ENCODE measurements around the gene EGFLAM.

The EGFLAM gene

DNA sequence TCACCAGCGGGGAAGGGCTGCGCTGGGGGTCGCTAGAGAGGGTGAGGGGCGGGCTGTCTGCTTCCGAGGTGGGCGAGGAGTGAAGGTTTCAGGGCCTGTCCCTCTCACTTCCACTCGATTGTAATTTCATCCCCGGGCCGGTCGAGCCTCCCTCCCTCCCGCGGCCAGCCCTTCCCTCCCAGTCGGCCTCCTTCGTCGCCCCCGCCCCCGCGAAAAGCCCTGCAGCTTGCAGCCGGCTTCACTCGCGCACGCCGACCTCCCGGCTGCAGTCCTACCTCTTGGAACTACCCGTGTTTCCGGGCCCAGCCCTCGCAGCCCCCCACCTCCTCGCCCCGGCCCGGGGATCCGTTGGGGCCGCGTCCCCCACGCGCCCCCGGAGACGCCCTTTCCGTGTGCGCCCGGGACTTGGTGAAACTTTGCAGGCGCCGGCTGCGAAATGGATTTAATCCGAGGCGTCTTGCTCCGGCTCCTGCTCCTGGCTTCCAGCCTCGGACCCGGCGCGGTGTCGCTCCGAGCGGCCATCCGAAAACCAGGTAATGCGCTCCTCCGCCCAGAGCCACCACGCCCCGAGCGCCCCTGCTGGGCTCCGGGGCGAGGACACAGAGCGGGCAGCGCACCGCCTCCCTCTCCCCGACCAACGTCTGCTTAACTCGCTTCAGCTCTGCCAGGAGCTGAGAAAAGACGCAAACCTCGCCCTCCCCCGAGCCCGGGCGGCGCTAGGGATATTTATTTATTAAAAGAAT, at the start of gene EGFLAM:
EGFLAM (plus strand) TSS at position 241 of the 743 bp plus-strand sequence; CDS start at position 437, 196 bp downstream.
- no peak for DNase-seq (ENCODE audit: low read depth)

DNA sequence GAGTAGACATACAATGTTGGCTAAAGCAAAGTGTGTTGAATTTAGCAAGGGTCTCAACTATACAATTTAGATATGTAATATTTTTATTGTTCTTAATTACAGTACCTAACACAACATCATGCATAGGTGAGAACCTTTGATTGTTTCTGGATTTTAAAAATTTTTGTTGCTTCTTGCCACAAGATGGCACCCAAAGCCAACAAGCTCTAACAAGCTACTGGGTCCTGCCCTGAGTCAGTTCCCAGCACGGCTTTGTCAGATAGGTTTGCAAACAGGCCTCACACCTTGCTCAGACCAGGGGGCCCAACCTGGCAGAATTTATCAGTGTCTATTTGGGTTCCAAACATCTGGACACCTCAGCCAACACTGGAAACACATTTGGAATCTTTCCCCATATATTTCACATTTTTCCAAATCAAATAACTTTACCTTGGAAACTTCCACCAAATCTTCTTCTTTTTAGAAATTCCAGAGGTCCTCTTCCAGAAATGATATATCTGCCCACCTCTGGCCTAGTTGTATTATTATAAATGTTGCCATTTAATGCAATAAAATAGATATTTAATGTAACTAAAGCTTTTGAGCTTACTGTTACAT, 49.5 kb upstream of the EGFLAM start:
- DNase-seq (ENCODE audit: low read depth), result no peak

DNA sequence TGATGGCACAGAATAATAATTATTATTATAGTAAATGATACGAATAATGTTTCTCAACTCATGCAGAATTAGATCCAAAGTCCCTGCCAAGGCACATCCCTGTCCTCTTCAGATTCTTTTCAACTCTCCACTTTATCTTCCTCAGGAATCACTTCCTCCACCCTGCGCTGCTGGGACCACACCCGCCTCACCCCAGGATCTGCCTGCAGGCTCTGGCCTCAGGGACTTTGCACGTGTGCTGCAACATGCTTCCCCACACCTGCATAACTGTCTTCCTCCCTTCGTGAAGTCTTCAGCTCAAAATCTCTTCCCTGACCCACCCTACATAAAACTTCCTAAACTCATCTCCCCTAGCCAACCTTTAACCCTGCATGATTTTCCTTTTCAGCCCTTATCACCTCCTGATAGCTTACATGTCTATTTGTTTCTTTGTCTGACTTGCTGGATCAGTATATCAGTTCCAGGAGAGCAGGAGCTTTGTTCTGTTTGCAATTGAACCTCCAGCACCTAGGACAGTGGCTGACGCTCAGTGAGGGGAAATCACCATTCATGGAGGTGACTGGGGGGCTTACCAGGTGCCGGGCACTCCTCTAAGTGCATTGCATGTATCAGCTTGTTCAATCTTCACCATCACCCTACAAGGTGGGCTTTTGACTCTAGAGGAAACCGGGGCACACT, 47.5 kb upstream of the EGFLAM start:
- DNase-seq (ENCODE audit: low read depth), result no peak

DNA sequence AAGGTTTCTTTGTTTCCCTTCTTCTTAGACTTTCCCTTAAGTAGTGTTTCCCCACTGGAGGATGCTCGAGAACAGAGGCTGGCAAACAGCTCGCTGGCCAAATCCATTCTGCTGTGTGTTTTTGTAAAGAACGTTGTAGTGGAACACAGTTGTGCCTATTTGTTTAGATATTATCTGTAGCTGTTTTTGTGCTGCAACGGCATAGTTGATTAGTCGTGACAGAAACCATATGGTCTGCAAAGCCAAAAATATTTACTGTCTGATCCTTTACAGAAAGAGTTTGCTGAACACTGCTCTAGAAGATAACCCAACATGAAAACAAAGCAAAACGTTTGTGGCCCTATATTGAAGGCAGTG, 47.0 kb upstream of the EGFLAM start:
- DNase-seq (ENCODE audit: low read depth), result no peak

DNA sequence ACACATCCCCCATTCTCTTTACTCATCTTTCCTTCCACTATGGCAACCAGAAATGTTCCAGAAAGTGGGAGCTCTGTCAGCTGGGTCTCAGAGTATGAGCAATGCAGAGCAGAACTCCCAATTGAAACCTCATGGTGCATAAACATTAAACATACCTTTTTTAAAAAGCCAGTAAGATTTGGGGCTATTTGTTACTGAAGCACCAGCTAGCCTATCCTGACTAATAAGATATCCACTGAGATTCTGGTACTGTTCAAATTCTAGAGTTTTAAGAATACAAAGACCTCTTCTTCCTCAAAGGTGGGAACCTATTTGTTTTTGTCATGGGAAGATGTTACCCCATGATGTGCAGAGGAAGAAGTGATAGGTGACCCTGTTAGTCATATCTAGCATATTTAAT, 46.1 kb upstream of the EGFLAM start:
- no peak for DNase-seq (ENCODE audit: low read depth)

DNA sequence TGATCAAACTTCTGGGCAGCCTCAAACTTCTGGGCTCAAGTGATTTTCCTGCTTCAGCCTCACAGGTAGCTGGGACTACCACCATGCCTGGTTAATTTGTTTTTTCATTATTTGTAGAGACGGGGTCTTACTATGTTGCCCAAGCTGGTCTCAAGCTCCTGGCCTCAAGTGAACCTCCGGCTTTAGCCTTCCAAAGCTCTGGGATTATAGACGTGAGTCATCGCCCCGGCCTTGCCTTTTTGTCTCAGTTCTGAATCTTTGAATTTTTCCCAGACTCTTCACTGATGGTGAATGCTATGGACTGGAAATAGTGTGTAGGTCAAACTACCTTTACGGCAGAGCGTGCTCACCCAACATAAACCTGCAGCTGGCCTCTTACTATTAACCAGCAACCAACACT, 32.3 kb upstream of the EGFLAM start:
- no peak for DNase-seq (ENCODE audit: low read depth)

DNA sequence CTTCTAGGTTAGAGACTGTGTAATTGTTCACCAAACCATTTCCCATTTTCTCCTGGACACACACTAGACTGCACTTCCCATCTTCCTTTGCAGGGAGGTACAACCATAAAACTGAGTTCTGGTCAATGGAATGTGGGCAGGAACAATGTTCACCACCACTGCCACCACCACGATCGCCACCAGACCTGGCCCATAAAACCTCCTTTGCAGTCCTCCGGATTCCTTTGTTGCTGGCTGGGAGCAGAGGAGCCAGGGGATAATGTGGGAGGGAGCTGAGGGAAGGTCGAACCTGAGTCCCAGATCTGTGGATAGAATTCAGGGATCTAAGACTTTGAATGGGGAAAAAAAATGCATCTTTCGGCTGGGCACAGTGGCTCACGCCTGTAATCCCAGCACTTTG, 29.4 kb upstream of the EGFLAM start:
- no peak for DNase-seq (ENCODE audit: low read depth)

DNA sequence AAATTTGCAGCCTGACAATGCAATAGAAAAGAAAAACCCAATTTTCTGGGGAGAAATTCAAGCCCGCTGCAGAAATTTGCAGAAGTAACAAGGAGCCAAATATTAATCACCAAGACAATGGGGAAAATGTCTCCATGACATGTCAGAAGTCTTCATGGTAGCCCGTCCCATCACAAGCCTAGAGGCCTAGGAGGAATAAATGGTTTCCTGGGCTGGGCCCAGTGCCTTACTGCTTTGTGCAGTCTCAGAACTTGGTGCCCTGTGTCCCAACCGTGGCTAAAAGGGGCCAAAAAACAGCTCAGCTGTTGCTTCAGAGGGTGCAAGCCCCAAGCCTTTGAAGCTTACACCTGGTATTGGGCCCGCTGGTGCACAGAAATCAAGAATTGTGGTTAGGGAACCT, 23.6 kb upstream of the EGFLAM start:
- no peak for DNase-seq (ENCODE audit: low read depth)

DNA sequence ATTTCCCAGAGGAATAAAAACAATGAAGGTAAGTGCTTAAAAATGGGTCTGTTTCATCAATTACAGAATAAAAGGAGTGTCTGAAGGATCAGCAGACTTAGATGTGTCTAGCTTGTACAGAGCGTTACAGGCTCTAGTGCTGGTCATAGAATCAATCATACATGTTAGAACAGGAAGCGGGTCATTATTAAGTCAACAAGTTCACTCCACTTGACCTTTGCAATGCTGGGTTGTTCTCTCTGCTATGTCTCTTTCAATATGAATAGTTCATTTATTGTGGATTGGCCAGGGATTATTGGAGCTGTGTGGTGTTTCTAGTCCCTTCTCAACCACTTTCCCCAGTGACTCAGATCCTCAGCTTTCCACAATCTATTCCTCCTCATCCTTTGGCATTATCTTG, 20.7 kb upstream of the EGFLAM start:
- DNase-seq (ENCODE audit: low read depth), result no peak

DNA sequence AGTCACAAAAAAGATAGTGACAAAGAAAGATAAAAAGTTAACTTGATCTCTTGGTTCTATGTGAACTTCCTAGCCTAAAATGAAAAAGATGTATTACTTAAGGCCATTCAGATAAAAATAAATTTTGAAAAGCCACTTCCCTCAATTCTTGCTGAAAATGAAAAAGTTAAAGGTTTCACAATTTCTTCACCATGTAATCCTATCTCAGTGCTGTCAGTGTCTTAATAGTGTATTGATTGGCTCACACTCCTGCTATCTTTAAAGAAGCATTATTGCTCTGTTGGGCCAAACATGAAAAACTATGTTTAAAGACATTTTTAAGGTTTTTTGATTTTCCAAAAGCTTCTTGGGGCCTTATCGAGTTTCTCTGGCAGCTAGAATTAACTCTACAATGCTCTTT, 18.1 kb upstream of the EGFLAM start:
- DNase-seq (ENCODE audit: low read depth), result no peak

DNA sequence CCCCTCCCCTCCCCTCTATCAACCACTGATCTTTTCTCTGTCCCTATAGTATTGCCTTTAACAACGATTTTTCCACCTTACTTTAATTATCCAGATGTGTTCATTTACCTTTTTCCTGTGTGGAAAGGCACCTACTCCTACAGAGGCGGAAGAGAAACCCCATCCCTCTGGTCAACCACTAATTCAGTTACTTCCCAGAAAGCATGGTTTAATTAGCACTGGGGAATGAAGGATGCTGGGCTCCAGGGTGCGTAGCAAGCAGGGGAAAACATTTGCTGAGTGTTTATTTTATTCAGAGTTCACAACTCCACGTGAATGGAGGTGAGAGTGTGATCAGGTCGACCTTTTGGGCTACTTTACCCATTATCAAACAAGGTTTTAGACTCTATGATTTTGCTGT, 16.7 kb upstream of the EGFLAM start:
- no peak for DNase-seq (ENCODE audit: low read depth)

DNA sequence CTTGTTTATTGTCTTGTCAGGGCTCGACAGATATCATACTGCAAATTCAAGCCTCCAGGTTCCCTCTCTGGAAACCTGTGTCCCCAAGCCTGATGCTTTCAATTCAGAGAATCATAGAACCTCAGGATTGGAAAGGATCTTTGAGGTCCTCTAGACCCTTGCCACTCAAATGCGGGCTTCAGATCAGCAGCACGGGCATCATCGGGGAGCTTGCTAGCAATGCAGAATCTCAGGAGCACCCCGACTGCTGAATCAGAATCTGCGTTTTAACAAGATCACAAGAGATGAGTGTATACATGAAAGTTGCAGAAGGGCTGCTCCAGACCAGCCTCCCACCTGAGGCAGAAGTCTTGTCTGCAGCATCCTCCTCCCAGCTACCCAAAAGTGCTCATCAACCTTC, 13.1 kb upstream of the EGFLAM start:
- DNase-seq (ENCODE audit: low read depth), result no peak

DNA sequence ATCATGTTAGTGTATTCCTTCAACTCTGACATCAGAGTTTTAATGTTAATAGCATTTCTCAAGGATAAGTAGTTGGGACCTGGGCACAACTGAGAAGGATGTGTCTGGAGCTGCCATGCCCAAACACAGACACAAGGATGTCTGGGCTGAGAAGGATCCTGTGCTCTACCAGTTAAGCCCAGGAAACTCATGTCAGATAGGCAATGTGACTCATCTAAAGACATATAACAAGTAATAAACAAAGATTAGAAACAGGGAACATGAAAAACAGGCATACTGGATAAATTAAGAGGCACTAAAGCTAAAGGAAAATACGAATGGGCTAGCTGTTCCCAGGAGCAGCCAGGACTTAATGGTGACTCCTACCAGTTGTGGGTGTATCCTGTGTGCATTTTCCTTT, 9.1 kb upstream of the EGFLAM start:
- no peak for DNase-seq (ENCODE audit: low read depth)

DNA sequence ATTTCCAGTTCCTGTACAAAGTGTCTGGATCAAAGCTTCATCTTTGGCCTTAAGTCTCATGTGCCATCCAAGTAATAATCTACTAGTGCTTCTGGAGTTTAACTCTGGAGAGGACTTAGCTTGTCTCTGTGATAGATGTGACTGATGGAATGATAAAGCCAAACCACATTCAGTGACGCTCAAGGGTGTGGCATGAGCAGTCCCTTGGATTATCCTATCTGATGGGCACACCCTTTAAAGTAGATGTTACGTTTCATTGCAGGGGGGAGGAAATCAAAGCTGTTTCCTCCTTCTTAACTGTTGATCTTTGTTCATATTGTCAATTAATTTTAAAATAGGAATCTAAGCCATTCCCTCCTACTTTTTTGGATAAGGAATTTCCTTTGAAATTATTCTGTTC, 8.5 kb upstream of the EGFLAM start:
- no peak for DNase-seq (ENCODE audit: low read depth)

DNA sequence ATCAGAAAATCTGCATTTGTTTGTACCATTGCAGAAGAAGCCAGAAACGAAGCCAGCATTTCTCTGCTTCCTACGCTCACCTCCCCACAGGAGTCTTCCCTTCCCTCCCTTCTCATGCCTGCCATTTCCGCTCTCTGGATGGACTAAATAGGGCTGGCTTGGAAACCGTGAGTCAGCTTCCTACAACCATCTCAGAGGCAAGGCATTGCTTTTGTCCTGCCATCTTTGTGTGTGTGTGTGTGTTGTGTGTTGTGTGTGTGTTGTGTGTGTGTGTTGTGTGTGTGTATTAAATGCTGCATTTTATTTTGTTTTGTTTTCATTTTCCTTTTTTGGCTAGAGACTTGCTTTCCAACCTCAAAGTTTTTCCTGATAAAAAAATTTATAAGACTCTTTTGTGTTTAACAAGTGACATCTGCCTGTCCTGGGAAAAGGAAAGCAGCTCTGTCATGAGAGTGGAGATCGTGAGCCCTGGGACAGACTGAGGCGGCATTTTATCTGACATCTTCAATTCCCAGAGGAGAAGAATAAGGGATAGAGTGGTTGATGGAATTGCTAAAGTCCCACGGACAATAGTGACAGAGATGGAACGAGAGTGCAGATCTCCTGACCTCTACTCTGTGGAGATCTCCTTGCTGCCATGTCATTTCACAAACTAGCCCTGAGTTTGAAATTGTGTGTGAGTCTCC, 7.5 kb upstream of the EGFLAM start:
- DNase-seq (ENCODE audit: low read depth), result no peak

DNA sequence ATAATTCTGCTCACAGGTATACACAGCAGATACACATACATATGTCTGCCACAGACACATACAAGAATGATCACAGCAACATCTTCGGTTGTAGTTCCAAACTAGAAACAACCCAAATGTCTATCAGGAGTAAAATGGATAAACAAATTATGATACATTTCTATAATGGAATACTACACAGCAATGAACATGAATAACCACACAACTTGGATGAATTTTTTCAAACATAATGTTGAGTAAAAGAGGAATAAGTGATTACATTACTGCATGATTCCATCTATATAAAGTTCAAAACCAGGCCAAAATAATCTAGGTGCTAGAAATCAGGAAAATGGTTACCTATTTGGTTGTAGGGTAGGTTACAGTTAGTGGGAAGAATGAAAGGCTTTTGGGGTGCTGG, 4.6 kb upstream of the EGFLAM start:
- DNase-seq (ENCODE audit: low read depth), result no peak

DNA sequence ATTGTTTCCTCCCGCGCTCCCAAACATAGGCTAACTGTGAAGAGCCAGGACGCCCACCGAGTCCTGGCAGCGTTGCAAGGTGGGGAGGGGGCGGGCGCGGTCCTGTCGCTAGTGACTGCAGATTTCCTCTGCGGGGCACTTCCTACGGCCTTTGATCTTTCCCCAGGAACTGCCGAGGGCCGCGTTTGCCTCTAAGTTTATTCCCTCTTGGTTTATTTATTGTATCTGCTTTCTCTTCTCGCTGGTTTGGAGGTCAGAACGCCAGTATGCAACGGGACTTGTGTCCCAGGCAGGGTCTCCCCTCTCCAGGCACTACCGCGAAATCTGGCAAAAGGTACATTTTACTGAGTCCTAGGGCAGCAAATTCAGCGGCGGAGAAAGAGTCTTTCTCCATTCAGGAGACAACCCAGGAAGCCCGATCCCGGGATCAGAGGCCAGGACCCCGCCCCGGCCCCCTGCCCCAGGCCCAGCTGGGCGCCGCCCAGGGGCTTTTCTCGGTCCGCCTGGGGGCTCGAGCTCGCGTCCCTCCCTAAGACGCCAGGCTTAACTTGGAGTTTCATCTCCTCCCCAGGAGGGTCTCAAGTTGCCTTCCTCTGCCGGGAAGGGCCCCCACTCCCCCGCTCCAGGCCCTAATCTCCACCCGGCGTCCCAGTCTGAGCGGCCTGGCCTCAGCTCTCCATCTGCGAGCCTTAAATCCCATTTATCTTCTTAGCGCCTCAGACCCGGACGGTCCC, 884 bp upstream of the EGFLAM start:
- DNase-seq (ENCODE audit: low read depth), result no peak

DNA sequence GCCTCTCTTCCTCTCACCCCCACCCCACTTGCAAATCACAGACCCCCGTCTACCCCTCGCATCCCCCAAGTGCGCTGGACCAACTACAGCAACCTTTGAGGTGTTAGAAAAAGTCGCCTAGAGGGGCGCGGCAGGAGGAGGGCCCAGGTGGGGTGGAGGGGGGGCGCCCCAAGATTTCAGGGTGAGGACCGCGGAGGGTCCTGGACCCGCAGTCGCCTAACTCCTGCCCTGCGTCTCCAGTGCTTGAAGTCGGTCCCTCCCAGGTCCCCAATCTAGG, 379 bp upstream of the EGFLAM start:
- DNase-seq (ENCODE audit: low read depth), result no peak

DNA sequence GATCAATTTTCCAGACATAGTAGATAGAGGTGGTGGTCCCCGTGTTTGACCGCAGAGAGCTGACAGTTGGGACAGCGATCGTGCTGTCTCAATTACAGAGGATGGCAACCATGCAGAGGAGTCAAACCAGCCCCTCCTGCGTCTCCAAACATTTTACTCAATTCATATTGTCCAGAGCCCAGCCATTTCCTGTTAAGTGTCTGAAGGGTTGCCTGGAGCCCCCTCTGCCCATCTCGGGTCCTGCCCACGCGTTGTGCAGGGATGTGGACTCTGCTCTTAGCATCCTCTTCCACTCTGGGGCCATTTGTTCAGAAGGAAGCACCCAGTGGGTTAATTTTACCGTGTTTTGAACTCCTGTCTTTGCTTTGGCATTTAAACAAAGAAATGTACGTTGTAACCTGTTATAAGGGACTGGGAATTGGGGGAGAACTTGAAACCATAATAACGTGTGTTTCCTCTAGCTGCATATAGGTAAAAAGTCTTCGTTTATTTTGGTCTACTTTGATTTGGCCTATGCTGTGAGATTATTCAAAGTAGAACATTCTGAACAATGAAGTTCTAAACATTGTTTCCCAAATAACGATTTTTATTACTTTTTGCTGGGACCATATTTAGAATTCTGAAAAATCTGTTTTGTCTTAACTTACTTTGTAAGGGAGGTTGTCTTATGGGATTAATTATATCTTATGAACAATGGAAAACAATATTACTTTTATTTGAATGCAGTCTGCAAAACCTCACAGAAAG, 876 bp downstream of the EGFLAM start:
- no peak for DNase-seq (ENCODE audit: low read depth)

DNA sequence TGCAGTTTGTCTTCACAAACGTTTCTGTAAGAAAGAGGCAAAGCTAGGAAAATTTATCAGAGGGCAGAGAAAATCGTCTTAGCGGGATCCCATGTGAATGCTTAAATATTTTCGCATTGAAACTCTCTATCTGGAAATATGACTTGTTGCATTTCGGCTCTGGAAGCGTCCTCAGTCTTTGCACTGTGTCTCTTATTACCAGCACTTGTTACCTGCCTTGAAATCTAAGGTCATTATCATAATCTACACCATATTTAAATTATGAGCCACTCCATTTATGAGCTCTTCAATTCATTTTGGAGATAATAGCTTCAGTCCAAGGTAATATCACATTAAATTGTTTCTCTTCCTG, 1.4 kb downstream of the EGFLAM start:
- no peak for DNase-seq (ENCODE audit: low read depth)

DNA sequence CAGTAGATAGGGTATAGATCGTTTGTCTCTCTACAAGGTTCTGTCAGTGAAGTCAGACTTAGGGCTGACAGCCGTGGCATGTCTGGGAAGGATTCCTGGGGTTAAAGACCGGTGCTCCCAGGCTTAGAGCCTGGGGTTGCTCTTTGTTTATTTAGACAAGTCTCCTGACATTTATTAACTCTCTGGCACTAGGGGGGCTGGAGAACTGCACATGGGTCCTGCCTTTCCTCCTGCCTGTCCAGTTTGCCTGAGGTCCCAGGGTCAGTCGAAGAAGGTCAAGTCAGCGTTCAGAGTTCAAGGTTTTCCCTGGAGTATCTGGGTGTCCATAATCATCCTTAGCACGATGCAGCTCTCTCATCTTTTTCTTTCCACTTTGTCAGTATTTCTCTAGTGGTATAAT, 5.6 kb downstream of the EGFLAM start:
- DNase-seq (ENCODE audit: low read depth), result no peak

DNA sequence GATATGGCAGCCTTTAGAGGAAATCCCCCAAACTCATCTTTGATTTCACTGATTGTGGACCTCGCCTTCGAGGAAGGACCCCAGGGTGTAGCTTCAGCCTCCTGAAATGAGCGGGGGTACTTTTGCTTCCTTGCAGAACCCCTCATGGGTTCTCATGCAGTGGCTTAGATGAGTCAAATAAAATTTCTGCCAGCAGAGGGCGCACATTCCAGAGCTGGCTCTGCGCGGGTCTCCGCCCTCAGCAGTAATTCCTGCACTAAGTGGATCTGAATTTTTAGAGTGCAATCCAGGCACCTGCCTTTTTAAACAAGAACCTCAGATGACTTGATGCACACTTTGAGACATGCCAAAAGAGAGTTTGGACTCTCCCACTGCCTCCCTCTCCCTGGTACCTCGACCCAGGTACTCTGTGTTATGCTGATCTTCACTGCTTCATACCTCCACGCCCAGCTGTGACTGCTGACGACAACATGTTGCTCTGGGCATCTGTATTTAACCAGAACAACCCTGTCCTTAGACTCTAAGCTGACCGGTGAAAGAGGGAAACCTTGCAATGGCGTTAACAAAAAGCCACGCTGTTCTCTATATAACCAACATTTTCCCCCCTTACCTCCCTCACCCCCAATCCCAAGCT, 7.3 kb downstream of the EGFLAM start:
- no peak for DNase-seq (ENCODE audit: low read depth)
